GM12878 (cell line): ENCODE results near the gene CCNJL. TPM values are rescaled to one million over a fixed set of nuclear protein-coding genes. Genes with fewer than 3 reads are reported as not detected.

Experiments
- ATAC-seq: fragments of 200-7000 bp; cut with Tn5 transposase; 3 replicates; pipeline ENCODE4 v1.9.1; 2020; ENCODE audit warnings: mild to moderate bottlenecking, moderate library complexity
- BruUV-seq: library from RNA; stranded (reverse); fragments of 400-500 nt; replicated peaks from 2 replicates; lab custom pipeline; 2021; lab: Mats Ljungman, UMichigan
- CTCF ChIA-PET: fragments of 300-600 bp; sonication (Branson Sonifier 250); formaldehyde crosslinking; extraction: SDS; loops from one replicate; lab custom pipeline; 2021; ENCODE audit warnings: inconsistent platforms; lab: Yijun Ruan, JAX
- POLR2A ChIA-PET: fragments of 350-600 bp; formaldehyde crosslinking; extraction: SDS; loops from one replicate; lab custom pipeline; 2021; ENCODE audit warnings: inconsistent platforms; lab: Charles Lee
- RAD21 ChIA-PET: fragments of 300-600 bp; sonication (Branson Sonifier 250); formaldehyde crosslinking; loops from one replicate; lab custom pipeline; 2023; ENCODE audit warnings: antibody characterized with exemption; ENCODE audit not compliant: unreplicated experiment; lab: Charles Lee
- SMC1A ChIA-PET: fragments of 300-600 bp; sonication (Branson Sonifier 250); formaldehyde crosslinking; loops from one replicate; lab custom pipeline; 2023; ENCODE audit not compliant: unreplicated experiment, uncharacterized antibody; lab: Charles Lee
- DNase-seq: peaks from one replicate; pipeline ENCODE4 v3.0.0-alpha.2; 2011; ENCODE audit warnings: low read depth, low spot score
- FAIRE-seq: peaks from 3 replicates; lab custom pipeline; 2011; peaks lifted over from hg19 to GRCh38; lab: Jason Lieb, UNC
- H2AFZ ChIP-seq: 2 replicates; pipeline ENCODE4 v1.6.0; 2011; ENCODE audit warnings: low read depth, low read length, control low read depth; ENCODE audit not compliant: control insufficient read depth
- H3K27ac ChIP-seq: 2 replicates; pipeline ENCODE4 v1.5.1; 2011; ENCODE audit warnings: control low read depth; ENCODE audit not compliant: control insufficient read depth, insufficient read depth
- H3K27me3 ChIP-seq, 2 experiments: replicated peaks in 1 of 2; 2 replicates each; pipeline versions ENCODE4 v1.6.0 to v1.6.1; 2011; ENCODE audit warnings: low read length in 1 of 2; ENCODE audit not compliant: control insufficient read depth in 2 of 2, insufficient read depth in 2 of 2
- H3K36me3 ChIP-seq, 2 experiments: 2 replicates each; pipeline ENCODE4 v1.5.1; 2011; ENCODE audit warnings: low read length in 1 of 2; ENCODE audit not compliant: control insufficient read depth in 2 of 2, insufficient read depth in 2 of 2
- H3K4me1 ChIP-seq: 2 replicates; pipeline ENCODE4 v1.6.1; 2011; ENCODE audit warnings: mild to moderate bottlenecking, low read length, moderate library complexity, mixed read lengths; ENCODE audit not compliant: control insufficient read depth, insufficient read depth
- H3K4me2 ChIP-seq: 2 replicates; pipeline ENCODE4 v1.6.0; 2011; ENCODE audit warnings: control low read depth; ENCODE audit not compliant: control insufficient read depth, insufficient read depth
- H3K4me3 ChIP-seq: fragments of 200-600 bp; sonication (generic); 2 replicates; pipeline ENCODE4 v1.5.1; 2016
- H3K79me2 ChIP-seq: 2 replicates; pipeline ENCODE4 v1.6.0; 2011; ENCODE audit warnings: low read length; ENCODE audit not compliant: control insufficient read depth, insufficient read depth
- H3K9ac ChIP-seq: 2 replicates; pipeline ENCODE4 v1.8.0; 2011; ENCODE audit warnings: low read length, control low read depth, mixed read lengths; ENCODE audit not compliant: control insufficient read depth, insufficient read depth
- H3K9me3 ChIP-seq: replicated peaks from 3 replicates; pipeline ENCODE4 v1.5.1; 2011; ENCODE audit warnings: mild to moderate bottlenecking, low read length; ENCODE audit not compliant: control insufficient read depth, insufficient read depth
- H4K20me1 ChIP-seq: 2 replicates; pipeline ENCODE4 v1.6.0; 2011; ENCODE audit not compliant: control insufficient read depth, insufficient read depth
- BACH1 ChIP-seq: fragments of 450-650 bp; IDR thresholded peaks from 2 replicates; pipeline ENCODE4 v1.6.1; 2017; ENCODE audit warnings: mild to moderate bottlenecking, borderline replicate concordance
- IKZF2 ChIP-seq, 2 experiments: fragments of 450-650 bp; IDR thresholded peaks; 2 replicates each; pipeline ENCODE4 v1.6.1; 2017; ENCODE audit warnings: mild to moderate bottlenecking in 2 of 2, moderate library complexity in 2 of 2
- MLLT1 ChIP-seq: fragments of 450-650 bp; IDR thresholded peaks from 2 replicates; pipeline ENCODE4 v1.6.1; 2016; ENCODE audit warnings: mild to moderate bottlenecking
- MTA2 ChIP-seq: fragments of 450-650 bp; IDR thresholded peaks from 2 replicates; pipeline ENCODE4 v1.6.1; 2016; ENCODE audit warnings: low read depth, mild to moderate bottlenecking, moderate library complexity
- NFYA ChIP-seq: IDR thresholded peaks from 2 replicates; pipeline ENCODE4 v1.6.1; 2011; ENCODE audit warnings: low read depth, mild to moderate bottlenecking, low read length, improper control_type of control experiment, borderline replicate concordance
- NR2C2 ChIP-seq: IDR thresholded peaks from 2 replicates; pipeline ENCODE4 v1.6.1; 2011; ENCODE audit warnings: borderline replicate concordance, low read depth; ENCODE audit not compliant: control insufficient read depth, insufficient read length
- POLR2AphosphoS5 ChIP-seq: IDR thresholded peaks from 2 replicates; pipeline ENCODE4 v1.6.1; 2011; ENCODE audit warnings: mild to moderate bottlenecking, low read length, inconsistent platforms
- SMAD5 ChIP-seq: IDR thresholded peaks from 2 replicates; pipeline ENCODE4 v1.6.1; 2016; ENCODE audit warnings: antibody characterized with exemption, low read depth
- TAF1 ChIP-seq: IDR thresholded peaks from 2 replicates; pipeline ENCODE4 v1.6.1; 2011; ENCODE audit warnings: mild to moderate bottlenecking, low read depth, low read length, borderline replicate concordance
- ZBTB33 ChIP-seq: fragments of 450-650 bp; IDR thresholded peaks from 2 replicates; pipeline ENCODE4 v1.6.1; 2017; ENCODE audit warnings: mild to moderate bottlenecking
- WGBS: methylation state at CpG from one replicate; pipeline ENCODE4 v1.1.6; 2016; ENCODE audit warnings: low lambda C conversion rate; ENCODE audit not compliant: insufficient replicate concordance, insufficient coverage; ENCODE audit errors: missing lambda C conversion rate; 5-methylcytosine and 5-hydroxymethylcytosine counted together
- in situ Hi-C: fragments of 300-500 bp; cut with MboI; formaldehyde crosslinking; loops from 9 replicates; pipeline ENCODE4 v1.14.3; 2018; ENCODE audit warnings: mixed read lengths
- intact Hi-C: fragments of 100-400 bp; cut with micrococcal nuclease; formaldehyde crosslinking; loops from one replicate; pipeline ENCODE4 v1.14.2; 2022; ENCODE audit not compliant: unreplicated experiment
- polyA plus RNA-seq, 11 experiments: library from polyadenylated mRNA; depleted of rRNA in 4 of 11; unstranded in 6 of 11; stranded (reverse) in 5 of 11; fragments of >200 nt; fragmentation: Nextera tagmentation in 4 of 11; fragmentation: Illumina TruSeq in 1 of 11; extraction: Ambion mirVana in 4 of 11; extraction: Trizol in 1 of 11; gene quantifications; 1 replicate in 1 of 11; 2 replicates in 10 of 11; pipeline versions ENCODE4 v1.2.1 to v1.2.3, GENCODE V29; 2011 to 2016; ENCODE audit warnings: inconsistent platforms in 2 of 11, missing spikeins in 2 of 11, low read depth in 1 of 11
- total RNA-seq, 4 experiments: library from RNA; depleted of rRNA in 3 of 4; stranded (reverse); fragments of >200 nt in 3 of 4; fragmentation: Illumina TruSeq in 1 of 4; extraction: Trizol in 1 of 4; gene quantifications; 2 replicates each; pipeline versions ENCODE4 v1.2.1 to v1.2.3, GENCODE V29; 2013 to 2021
- TF ChIP-seq, protein P1 (sequence below): fragments of 450-650 bp; IDR thresholded peaks from 2 replicates; pipeline ENCODE4 v1.6.1; 2017; ENCODE audit warnings: antibody characterized with exemption, mild to moderate bottlenecking, moderate library complexity

CCNJL gene
- total and polyA plus RNA-seq, 10 of the 15 experiments (the other 5 are each of a cell fraction or from before 2014, with no cell fraction given) = 0.09 to 0.20 (median 0.10) TPM; not detected in 7

- TF ChIP-seq NR2C2 = no peak
- TF ChIP-seq IKZF2 (IDR thresholded peaks at IDR 0.05) = no peak
- no peak for TF ChIP-seq TAF1
- TF ChIP-seq BACH1 = no peak
- no peak for TF ChIP-seq SMAD5
- no peak for TF ChIP-seq ZBTB33
- no peak for TF ChIP-seq POLR2AphosphoS5
Observed at GRCh38 chr5:160287378-160288051, 24.8 kb downstream of the CCNJL start (continued).

GRCh38 chr5:160286947-160287346, 25.4 kb downstream of the CCNJL start:
- ChIA-PET RAD21 (interaction anchor here (1.4 kb wide), 1 partner anchor 206 kb away, joined by 3 read pairs; no protein-coding TSS in a partner anchor), SMC1A (interaction anchor here (0.6 to 1.8 kb wide), 3 partner anchors 15 to 368 kb away, joined by 3 to 5 read pairs (median 3); no protein-coding TSS in a partner anchor), POLR2A (no interaction called here)
- Histone ChIP-seq H4K20me1 (no peaks in the 10 kb centered on the region), H3K9ac (no peak overlapping the region), H3K27me3 (peaks cover 0 to 2% of the 10 kb centered on the region in 2 experiments; a peak in 1 of 4 replicates), H2AFZ (no peak overlapping the region), H3K79me2 (no peaks in the 10 kb centered on the region), H3K4me2 (no peak overlapping the region)
- 34% methylated on average over 6 of the region's 6 CpGs for WGBS
- TF ChIP-seq, protein P1, sequence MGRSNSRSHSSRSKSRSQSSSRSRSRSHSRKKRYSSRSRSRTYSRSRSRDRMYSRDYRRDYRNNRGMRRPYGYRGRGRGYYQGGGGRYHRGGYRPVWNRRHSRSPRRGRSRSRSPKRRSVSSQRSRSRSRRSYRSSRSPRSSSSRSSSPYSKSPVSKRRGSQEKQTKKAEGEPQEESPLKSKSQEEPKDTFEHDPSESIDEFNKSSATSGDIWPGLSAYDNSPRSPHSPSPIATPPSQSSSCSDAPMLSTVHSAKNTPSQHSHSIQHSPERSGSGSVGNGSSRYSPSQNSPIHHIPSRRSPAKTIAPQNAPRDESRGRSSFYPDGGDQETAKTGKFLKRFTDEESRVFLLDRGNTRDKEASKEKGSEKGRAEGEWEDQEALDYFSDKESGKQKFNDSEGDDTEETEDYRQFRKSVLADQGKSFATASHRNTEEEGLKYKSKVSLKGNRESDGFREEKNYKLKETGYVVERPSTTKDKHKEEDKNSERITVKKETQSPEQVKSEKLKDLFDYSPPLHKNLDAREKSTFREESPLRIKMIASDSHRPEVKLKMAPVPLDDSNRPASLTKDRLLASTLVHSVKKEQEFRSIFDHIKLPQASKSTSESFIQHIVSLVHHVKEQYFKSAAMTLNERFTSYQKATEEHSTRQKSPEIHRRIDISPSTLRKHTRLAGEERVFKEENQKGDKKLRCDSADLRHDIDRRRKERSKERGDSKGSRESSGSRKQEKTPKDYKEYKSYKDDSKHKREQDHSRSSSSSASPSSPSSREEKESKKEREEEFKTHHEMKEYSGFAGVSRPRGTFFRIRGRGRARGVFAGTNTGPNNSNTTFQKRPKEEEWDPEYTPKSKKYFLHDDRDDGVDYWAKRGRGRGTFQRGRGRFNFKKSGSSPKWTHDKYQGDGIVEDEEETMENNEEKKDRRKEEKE = no peak
- TF ChIP-seq MLLT1 (no peak), NFYA (no peak), MTA2 (no peak)
- TF ChIP-seq, all 136 proteins: peak for 0
- no peak for FAIRE-seq
- Histone ChIP-seq H3K9me3 (no peaks in the 10 kb centered on the region), H3K4me3 (no peak overlapping the region), H3K27ac (no peak overlapping the region), H3K4me1 (no peaks in the 10 kb centered on the region; the same call in 1 of the 2 replicates), H3K36me3 (no peaks in the 10 kb centered on the region)
- in situ Hi-C loops (no loop called here), intact Hi-C loops (no loop called here)
- BruUV-seq = no TSS peak
- CTCF ChIA-PET = interaction anchor here (0.9 to 1.8 kb wide), 2 partner anchors 14 to 278 kb away, joined by 3 to 4 read pairs; partner anchors contain the start of gene TTC1
- DNase-seq = no peak
- no peak for ATAC-seq
